Uterus (tissue), 2 donors: ENCODE measurements around the gene HAAO.

Experiments used
- CTCF ChIP-seq, 4 experiments: fragments of 200-600 bp in 2 of 4; fragments of 450-650 bp in 2 of 4; sonication (generic) in 2 of 4; IDR thresholded peaks; one replicate each; pipeline ENCODE4 v1.5.1; 2016 to 2019; ENCODE audit warnings: antibody characterized with exemption in 4 of 4, mild to moderate bottlenecking in 2 of 4, moderate library complexity in 1 of 4
- POLR2A ChIP-seq, 2 donors: fragments of 450-650 bp; IDR thresholded peaks; one replicate each; pipeline ENCODE4 v1.6.1; 2016; ENCODE audit warnings: antibody characterized with exemption in 2 of 2, mild to moderate bottlenecking in 1 of 2, moderate library complexity in 1 of 2

- TF ChIP-seq CTCF (IDR thresholded peaks at IDR 0.05) (no peak), POLR2A (IDR thresholded peaks at IDR 0.05) (no peak)
Observed at GRCh38 chr2:42839809-42840501, 47.6 kb upstream of the HAAO start.
